Liver (tissue), 3 donors: ENCODE measurements around the gene FMOD.

ENCODE experiments used
- GABPA ChIP-seq, 2 donors: IDR thresholded peaks in 1 of 2; conservative IDR thresholded peaks in 1 of 2; 2 replicates each; pipeline ENCODE4 v1.6.1; 2016; ENCODE audit warnings: antibody characterized with exemption in 2 of 2, mild to moderate bottlenecking in 1 of 2, moderate library complexity in 1 of 2
- TAF1 ChIP-seq: conservative IDR thresholded peaks from 2 replicates; pipeline ENCODE4 v1.6.1; 2016; ENCODE audit warnings: antibody characterized with exemption, mild to moderate bottlenecking
- TF ChIP-seq, protein P1 (sequence below): fragments of 150-350 bp; IDR thresholded peaks from 2 replicates; pipeline ENCODE4 v1.5.1; 2017; ENCODE audit warnings: improper control_type of control experiment, low read depth, low read length; ENCODE audit not compliant: missing input control
- TF ChIP-seq, protein P2 (sequence below): IDR thresholded peaks from 2 replicates; pipeline ENCODE4 v1.6.1; 2016; ENCODE audit warnings: antibody characterized with exemption, mild to moderate bottlenecking
- TF ChIP-seq, protein P3 (sequence below): IDR thresholded peaks from 2 replicates; pipeline ENCODE4 v1.6.1; 2016; ENCODE audit warnings: antibody characterized with exemption
- donor health status: healthy.
- donor health status: healthy.

DNA sequence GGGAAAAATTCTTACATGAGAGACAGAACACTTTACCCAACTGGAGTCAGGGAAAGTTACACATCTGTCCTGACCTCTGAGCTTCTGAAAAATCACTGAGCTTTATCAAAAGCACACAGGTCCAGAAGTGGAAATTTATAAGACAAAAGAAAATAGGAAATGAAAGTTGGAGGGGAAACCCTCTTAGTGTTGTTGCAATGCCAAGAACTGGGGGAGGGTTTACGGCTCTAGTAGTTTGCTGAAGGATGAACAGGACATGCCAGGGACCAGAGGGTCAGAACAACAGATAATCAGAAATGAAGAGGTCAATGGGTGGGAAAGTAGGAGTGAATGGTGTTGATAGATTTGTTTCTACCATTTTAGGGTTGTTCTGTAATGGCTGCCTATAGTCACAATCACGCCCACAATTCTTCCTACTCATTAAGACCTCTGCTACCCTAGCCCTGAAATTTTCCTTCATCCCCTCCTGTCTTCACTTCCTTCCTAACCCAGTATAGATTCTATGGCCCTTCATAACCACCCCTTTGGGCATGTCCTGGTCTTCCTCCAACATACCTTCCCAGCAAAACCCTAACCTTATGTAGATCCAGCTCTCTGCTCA is 30.3 kb upstream of the FMOD start:
- TF ChIP-seq, protein P1, sequence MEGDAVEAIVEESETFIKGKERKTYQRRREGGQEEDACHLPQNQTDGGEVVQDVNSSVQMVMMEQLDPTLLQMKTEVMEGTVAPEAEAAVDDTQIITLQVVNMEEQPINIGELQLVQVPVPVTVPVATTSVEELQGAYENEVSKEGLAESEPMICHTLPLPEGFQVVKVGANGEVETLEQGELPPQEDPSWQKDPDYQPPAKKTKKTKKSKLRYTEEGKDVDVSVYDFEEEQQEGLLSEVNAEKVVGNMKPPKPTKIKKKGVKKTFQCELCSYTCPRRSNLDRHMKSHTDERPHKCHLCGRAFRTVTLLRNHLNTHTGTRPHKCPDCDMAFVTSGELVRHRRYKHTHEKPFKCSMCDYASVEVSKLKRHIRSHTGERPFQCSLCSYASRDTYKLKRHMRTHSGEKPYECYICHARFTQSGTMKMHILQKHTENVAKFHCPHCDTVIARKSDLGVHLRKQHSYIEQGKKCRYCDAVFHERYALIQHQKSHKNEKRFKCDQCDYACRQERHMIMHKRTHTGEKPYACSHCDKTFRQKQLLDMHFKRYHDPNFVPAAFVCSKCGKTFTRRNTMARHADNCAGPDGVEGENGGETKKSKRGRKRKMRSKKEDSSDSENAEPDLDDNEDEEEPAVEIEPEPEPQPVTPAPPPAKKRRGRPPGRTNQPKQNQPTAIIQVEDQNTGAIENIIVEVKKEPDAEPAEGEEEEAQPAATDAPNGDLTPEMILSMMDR, result no peak
- TF ChIP-seq, protein P2, sequence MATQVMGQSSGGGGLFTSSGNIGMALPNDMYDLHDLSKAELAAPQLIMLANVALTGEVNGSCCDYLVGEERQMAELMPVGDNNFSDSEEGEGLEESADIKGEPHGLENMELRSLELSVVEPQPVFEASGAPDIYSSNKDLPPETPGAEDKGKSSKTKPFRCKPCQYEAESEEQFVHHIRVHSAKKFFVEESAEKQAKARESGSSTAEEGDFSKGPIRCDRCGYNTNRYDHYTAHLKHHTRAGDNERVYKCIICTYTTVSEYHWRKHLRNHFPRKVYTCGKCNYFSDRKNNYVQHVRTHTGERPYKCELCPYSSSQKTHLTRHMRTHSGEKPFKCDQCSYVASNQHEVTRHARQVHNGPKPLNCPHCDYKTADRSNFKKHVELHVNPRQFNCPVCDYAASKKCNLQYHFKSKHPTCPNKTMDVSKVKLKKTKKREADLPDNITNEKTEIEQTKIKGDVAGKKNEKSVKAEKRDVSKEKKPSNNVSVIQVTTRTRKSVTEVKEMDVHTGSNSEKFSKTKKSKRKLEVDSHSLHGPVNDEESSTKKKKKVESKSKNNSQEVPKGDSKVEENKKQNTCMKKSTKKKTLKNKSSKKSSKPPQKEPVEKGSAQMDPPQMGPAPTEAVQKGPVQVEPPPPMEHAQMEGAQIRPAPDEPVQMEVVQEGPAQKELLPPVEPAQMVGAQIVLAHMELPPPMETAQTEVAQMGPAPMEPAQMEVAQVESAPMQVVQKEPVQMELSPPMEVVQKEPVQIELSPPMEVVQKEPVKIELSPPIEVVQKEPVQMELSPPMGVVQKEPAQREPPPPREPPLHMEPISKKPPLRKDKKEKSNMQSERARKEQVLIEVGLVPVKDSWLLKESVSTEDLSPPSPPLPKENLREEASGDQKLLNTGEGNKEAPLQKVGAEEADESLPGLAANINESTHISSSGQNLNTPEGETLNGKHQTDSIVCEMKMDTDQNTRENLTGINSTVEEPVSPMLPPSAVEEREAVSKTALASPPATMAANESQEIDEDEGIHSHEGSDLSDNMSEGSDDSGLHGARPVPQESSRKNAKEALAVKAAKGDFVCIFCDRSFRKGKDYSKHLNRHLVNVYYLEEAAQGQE, result no peak
- TF ChIP-seq TAF1, result no peak
- TF ChIP-seq, protein P3, sequence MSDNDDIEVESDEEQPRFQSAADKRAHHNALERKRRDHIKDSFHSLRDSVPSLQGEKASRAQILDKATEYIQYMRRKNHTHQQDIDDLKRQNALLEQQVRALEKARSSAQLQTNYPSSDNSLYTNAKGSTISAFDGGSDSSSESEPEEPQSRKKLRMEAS, result no peak
- TF ChIP-seq GABPA (IDR thresholded peaks at IDR 0.05 in 1 of 2, conservative IDR thresholded peaks at IDR 0.05 in 1 of 2), result no peak
